Measurements from ENCODE around the gene TPCN2.
A peak's percentile ranks its signal among the peaks of the same experiment; 100 is the strongest.

The TPCN2 gene

DNA sequence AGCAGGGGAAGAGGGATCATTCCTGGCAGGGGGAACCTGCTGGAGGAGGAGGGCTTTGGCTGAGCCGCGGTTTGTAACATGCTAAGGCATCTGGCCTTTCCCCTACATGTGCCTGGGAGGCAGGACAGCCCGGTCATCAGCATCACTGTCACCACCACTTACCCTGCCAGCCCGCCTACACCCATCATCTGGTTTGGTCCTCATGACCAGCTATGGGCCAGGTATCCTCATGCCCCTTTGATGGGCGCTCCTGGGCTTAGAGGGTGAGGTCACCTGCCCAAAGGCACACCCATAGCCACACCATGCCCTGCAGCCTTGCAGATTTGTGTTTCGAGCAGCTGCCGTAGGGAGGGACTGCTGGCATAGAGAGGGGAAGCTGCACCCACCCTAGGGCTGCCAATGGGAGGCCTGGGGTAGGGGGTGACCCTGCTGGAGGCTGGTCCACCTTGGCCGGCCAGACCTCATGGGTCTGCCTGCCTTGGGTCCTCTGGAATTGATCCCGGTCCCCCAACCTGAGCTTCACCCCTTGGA lies 38.3 kb upstream of the TPCN2 start:
- no peak for DNase-seq (ENCODE audit: low read depth in 3 of 3)

DNA sequence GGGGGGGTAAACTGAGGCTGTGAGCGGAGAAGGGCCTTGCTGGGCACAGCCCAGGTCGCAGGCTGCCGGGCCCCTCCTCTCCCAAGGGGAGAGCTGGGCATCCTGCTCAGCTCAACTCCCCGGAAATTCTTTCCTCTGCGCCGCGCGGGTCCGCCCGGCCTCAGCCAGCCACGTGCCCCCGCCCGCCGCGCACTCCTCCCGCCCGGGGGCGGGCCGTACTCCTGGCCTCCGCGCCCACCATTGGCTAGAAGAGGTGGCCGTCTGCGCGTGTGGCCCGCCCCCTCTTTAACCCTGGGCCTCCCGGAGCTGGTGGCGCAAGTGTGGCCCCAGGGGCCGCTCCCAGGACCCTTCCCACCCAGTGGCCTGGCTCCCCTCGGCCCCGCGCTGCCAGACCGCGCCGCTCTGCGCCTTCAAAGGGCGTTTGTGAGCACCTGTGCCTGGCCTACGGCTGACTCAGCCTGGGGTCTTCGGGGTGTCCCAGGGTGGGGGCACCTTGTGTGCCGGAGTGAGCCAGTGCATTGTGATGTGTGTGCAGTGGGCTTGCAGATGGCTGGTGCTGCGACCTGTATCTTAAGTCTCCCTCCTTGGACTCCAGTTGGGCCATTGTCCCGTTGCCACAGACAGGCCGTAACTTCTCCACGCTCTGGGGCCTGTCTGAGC lies 37.6 kb upstream of the TPCN2 start:
- DNase-seq (ENCODE audit: low read depth in 3 of 3), result peak in 2 of 3 experiments; percentile 16 to 57

GRCh38 chr11:69011624-69012091 lies 37.1 kb upstream of the TPCN2 start:
- no peak for DNase-seq (ENCODE audit: low read depth in 3 of 3)

DNA sequence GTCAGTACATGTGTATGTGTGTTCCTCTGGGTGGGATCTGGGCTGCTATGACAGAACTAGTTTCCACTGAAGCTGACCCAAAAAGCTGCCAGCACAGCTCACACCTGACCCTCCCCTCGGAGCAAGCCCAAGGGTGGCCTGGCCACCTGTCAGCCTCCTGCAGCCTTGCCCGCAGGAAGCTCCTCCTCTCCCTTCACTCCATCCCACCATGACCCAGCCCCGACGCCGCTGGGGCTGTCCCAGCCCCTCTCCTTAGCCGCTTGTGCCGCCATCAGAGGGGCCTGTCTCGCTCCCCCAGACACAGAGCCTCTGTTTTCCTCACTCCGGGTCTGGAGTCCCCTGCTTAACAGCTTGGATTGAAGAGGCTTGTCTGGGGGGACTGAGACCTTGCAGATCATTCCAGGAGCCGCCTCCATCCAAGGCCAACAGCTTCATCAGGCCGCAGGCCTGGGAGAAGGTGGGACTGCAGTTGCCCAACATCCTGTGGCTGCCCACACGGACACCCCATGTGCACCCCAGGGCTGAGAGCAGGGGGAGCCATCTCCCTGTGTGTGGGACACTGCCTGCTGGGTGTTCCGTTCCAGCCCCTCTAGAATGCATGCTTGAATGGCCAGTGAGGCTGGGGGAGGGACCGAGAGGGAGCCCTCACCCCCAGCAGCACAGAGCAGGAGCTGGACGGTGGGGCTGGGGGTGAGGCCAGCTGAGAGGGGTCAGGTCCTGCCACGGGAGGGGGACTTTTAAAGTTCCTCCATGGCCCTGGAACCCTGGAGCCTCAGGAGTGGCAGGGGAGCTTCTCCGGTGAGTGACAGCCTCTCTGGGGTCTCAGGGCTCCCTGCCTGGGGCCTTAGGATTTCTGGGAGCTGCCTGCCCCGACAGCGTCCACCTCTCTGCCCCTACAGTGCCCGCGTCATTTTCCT lies 36.4 kb upstream of the TPCN2 start:
- DNase-seq (ENCODE audit: low read depth in 3 of 3), result no peak

DNA sequence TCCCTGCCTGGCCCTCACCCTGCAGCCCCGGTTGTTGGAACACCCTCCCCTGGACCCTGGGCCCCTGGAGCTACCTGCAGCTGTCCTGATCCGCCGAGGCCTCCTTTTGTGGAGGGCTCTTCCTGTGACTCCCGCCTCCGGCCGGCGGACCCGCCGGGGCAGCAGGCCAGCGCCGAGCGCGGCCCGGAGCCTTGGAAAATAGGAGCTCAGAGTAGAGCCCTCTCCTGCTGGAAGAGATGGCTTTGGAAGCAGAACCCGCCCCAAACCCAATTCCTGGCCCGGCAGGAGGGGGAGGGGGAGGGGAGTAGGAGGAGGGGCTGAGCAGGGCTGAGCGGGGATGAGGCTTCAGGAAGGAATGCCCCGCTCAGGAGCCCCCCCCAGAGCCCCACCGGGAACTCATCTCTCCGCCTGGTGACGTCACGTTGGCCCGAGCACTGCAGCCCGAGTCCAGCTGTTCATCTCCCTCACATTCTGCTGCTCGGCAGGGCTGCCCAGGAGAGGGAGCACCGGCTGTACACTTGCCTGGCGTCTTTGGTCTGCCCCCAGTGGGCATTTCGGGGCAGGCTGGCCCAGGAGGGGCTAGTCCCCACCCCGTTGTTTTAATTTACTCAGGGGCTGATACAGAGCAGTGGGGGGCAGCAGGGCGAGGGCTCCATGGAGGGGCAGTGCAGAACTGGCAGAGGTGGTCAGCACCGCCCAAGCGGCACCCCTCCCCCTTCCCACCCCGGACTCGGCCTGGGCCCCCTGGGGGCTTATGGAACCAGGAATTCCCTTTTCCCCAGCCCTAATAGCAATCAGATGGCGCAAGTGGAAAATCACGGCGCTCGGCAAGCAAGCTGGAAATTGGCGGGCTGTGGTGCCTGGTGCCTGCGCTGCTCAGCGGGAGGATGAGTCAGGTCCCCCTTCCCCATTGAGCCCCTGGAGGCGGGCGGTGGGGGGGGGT lies 35.5 kb upstream of the TPCN2 start, which contains the start of gene MRGPRF:
Gene MRGPRF, minus strand, starts transcription at position 238 of the 943 bp plus-strand sequence. CDS start 3,345 bp downstream, outside the sequence.
- no peak for DNase-seq (ENCODE audit: low read depth in 3 of 3)

DNA sequence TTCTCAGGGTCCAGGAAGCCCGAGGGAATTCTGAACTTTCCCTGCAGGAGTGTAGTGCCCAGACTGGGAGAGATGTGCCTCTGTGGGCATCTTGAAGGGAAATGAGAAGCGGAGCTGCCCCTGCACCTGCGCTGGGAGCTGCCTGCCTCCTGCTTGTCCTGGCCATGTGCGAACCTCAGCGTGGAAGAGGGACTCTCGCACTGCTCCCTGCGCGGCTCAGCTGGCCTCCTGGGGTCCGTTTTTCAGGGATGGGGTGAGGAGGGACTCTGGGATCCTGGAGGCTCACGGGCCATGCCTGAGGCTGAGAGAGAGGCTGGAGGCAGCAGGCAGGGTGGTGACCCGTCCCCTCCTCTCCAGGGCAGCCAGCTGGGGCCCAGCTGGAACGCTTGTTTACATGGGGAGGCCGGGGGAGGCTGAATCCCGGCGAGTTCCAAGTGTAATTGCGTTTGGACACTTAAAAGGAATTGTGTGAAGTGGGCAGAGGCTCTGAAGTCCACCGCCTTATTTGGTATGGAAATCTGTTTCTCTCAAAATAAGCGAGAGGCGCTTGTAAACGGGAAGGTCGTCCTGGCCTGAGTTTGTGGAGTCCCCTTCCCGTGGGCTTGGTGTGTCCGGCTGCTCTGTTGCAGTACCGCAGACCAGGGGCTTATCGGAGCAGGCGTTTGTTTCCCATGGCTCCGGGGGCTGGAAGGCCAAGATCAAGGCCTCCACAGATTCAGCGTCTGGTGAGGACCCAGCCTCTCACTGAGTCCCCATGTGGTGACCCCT lies 34.5 kb upstream of the TPCN2 start:
- DNase-seq (ENCODE audit: low read depth in 3 of 3), result no peak

DNA sequence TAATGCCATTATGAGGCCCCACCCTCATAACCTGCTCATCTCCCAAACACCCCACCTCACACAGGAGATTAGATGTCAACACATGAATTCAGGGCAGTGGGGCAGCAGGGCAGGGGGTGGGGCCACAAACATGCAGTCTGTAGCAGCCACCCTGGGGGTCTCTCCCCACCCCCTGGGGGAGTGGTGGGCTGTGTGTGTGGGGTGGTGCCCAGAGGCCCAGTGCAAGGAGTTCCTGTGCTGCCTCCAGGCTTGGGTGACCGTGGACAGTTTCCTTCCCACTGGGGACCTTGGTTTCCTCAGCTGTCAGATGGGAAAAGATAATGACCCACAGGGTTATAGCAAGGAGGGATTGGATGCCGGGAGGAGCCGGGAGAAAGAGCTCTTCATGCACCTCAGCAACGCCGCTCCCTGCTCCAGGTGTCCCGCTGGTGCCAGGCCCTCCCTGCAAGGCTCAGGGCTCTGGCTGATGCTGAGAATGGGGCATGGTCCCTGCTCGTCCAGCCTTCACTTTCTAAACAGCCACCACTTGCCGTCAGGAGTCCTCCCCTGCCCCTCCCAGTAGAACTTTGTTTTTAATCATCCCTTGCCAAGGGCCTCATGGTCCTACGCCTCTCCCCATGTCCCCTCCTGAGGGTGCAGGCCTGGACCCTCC lies 33.7 kb upstream of the TPCN2 start:
- no peak for DNase-seq (ENCODE audit: low read depth in 3 of 3)

- no peak for DNase-seq (ENCODE audit: low read depth in 3 of 3)
These were observed 30.8 kb upstream of the TPCN2 start for GRCh38 chr11:69017951-69018350.

- DNase-seq (ENCODE audit: low read depth in 3 of 3), result no peak
These were observed 29.8 kb upstream of the TPCN2 start for GRCh38 chr11:69018924-69019323.

DNA sequence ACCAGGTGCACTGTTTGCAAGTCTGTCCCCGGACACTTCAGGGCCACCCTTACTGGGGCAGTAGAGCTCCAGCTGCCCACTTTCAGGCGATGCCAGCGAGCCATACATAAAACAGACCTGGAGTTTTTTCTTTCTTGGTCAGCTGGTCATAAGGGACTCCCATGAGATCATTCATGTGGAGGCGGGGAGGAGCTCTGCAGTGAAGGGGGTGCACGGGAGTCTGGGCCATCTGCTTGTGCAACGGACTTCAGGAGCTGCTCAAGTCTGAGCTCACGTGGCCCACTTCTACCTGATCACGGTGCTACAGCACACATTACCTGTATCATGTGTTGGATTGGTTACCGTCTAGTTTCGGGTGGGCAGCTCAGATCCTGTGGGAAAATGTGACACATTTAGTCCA lies 26.5 kb upstream of the TPCN2 start:
- DNase-seq (ENCODE audit: low read depth in 3 of 3), result no peak

DNA sequence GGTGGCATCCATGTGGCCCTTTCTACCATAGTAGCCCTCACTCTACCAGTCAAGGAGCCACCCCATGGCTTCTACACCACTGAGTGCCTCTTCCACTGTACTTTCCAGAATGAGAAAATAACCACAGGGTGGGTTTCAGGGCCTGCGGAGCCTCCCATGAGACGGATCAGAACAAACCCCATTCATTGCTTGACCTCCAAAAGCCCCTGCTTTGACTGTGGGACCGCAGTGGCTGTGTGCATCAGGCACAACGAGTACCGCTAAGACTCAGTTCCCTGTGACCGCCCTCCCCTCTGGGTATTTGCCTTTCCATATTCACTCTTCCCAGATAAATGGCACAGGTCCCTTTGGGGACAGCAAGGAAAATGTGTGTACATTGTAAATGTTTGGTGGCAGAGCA lies 24.2 kb upstream of the TPCN2 start:
- DNase-seq (ENCODE audit: low read depth in 3 of 3), result no peak

DNA sequence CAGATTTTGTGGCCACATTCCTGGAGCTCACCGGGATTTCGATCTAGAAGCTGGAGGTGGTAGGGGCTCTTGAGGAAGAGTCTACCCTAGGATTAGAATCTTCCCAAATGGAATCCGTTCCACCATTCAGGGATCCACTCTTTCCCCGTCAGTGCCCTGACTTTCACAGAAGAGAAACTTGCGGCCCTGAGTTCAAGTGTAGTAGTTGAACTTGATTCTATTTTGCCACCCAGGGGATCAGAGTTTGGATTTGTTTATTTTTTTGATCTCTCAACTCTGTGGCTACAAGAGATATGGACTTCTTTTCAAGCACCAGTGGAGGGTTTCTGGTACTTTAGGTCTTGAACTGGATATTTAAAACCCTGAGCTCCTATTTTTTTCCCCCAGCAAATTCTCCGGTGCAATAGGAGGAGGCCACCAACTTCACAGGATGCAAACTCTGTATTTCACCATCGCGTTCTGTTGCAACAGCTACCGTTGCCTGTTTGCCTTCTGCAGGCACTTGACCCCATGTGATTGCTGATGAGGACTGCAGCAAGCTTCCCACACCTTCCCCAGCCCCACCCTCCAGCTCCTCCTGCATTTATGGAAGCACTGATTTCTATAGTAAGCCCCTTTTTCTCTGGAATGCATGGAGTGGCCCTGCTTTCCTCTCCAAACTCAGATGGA lies 20.9 kb upstream of the TPCN2 start:
- DNase-seq (ENCODE audit: low read depth in 3 of 3), result no peak

DNA sequence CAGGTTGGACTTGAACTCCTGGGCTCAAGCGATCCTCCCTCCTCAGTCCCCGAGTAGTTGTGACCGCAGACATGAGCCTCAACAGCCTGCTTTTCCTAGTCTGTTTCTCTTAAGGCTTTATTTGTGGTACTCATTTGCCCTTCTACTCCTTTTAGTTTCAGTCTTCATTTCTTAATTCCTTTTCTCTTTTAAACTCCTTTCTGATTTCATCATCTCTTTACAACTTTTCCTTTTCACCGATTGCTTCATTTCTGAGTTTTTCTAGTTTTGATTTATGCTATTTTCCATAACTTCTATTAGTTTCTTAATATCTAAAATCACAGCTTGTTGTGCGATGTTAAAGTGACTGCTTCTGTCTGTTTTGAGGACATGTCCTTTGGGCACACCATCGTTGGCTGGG lies 18.4 kb upstream of the TPCN2 start:
- DNase-seq (ENCODE audit: low read depth in 3 of 3), result no peak

DNA sequence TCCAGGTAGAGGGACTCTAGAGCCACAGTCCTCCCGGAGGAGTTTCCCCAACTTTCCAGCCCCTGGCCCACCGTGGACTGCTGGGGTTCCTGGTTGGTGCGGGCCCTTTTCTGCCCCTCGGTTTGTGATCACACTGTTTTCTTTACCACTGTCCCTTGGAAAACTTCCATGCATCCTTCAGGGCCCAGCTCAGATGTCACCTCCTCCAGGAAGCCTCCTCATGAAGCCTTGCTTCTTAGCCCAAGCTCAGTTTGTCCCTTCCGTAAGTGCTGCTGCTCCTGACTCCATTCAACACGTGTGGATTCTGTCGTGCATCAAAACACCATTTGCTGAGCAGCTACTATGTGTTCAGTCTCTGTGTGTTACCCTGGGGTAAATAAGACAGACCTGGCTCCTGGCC lies 15.9 kb upstream of the TPCN2 start:
- DNase-seq (ENCODE audit: low read depth in 3 of 3), result no peak

- DNase-seq (ENCODE audit: low read depth in 3 of 3), result no peak
These were observed 15.3 kb upstream of the TPCN2 start for GRCh38 chr11:69033431-69033830.

DNA sequence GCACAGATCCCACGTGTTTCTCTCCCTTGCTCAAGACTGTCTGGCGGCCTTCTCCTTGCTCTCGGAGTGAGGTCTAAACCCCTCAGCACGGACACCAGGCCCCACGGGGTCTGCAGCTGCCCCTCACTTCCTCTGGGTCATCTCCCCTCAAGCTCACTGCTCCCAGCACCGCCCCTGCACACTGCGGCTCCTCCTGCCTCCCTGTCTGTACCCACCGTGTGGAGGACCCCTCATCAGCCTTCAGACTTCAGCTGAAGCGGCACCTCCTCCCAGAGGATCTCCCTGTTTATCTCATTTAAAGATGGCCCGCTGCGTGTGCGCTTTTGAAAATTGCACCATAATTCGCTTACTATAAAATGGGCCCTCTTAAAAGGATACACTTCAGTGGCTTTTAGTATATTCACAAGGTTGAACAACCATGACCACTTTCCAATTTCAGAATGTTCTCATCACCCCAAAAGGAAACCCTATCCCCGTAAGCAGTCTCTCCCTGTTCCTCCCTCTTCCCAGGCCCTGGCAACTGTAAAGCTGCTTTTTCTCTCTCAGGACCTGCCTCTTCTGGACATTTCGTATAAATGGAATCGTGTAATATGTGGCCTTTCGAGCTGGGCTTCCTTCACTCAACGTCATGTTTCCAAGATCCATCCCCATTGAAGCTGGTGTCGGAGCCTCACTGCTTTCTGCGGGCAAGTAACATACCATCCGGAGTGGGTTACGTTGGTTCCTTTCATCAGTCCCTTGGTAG lies 14.4 kb upstream of the TPCN2 start:
- no peak for DNase-seq (ENCODE audit: low read depth in 3 of 3)

- no peak for DNase-seq (ENCODE audit: low read depth in 3 of 3)
These were observed 13.4 kb upstream of the TPCN2 start for GRCh38 chr11:69035150-69035945.

- no peak for DNase-seq (ENCODE audit: low read depth in 3 of 3)
These were observed 12.8 kb upstream of the TPCN2 start for GRCh38 chr11:69035946-69036340.

All from stimulated activated CD4-positive, alpha-beta T cell treated with anti-CD3 and anti-CD28 coated beads, TNF-alpha, amount 100 ng/mL, for 24 hours (primary cell).